Neural cell (in vitro differentiated cells): ENCODE results near the gene CCDC86. TPM values are rescaled to one million over a fixed set of nuclear protein-coding genes. Genes with fewer than 3 reads are reported as not detected.

Source experiments
- H2AFZ ChIP-seq: fragments of 200-600, 300-800 bp; sonication (generic), shearing (Covaris generic); 2 replicates; pipeline ENCODE4 v1.6.0; 2014; ENCODE audit warnings: low read depth, mild to moderate bottlenecking, antibody characterized with exemption, low read length, moderate library complexity
- H3F3A ChIP-seq: fragments of 200-600 bp; shearing (Covaris generic); 2 replicates; pipeline ENCODE4 v1.6.1; 2016; ENCODE audit warnings: mild to moderate bottlenecking, moderate library complexity, mixed read lengths, antibody characterized with exemption, low read length; ENCODE audit not compliant: insufficient read depth, poor library complexity, severe bottlenecking
- H3K27ac ChIP-seq: fragments of 200-600, 300-800 bp; sonication (generic), shearing (Covaris generic); 2 replicates; pipeline ENCODE4 v1.5.1; 2014; ENCODE audit warnings: mild to moderate bottlenecking, low read length, moderate library complexity
- H3K27me3 ChIP-seq: fragments of 300-800, 200-600 bp; sonication (generic), shearing (Covaris generic); 2 replicates; pipeline ENCODE4 v1.6.0; 2014; ENCODE audit warnings: mild to moderate bottlenecking, low read depth, low read length, moderate library complexity; ENCODE audit not compliant: insufficient read depth
- H3K36me3 ChIP-seq: fragments of 300-800, 200-600 bp; sonication (generic), shearing (Covaris generic); 2 replicates; pipeline ENCODE4 v1.5.1; 2014; ENCODE audit warnings: mild to moderate bottlenecking, antibody characterized with exemption, low read length, moderate library complexity; ENCODE audit not compliant: insufficient read depth
- H3K4me2 ChIP-seq: fragments of 300-800, 200-600 bp; sonication (generic), shearing (Covaris generic); 2 replicates; pipeline ENCODE4 v1.6.0; 2014; ENCODE audit warnings: mild to moderate bottlenecking, low read length
- H3K4me3 ChIP-seq: fragments of 300-800, 200-600 bp; sonication (generic), shearing (Covaris generic); 2 replicates; pipeline ENCODE4 v1.5.1; 2014; ENCODE audit warnings: mild to moderate bottlenecking, low read length, moderate library complexity
- H3K79me2 ChIP-seq: fragments of 200-600 bp; shearing (Covaris generic); replicated peaks from 2 replicates; pipeline ENCODE4 v1.6.0; 2014; ENCODE audit warnings: mild to moderate bottlenecking, low read length, moderate library complexity; ENCODE audit not compliant: insufficient read depth
- H3K9ac ChIP-seq: fragments of 300-800, 200-600 bp; sonication (generic), shearing (Covaris generic); 2 replicates; pipeline ENCODE4 v1.6.1; 2016; ENCODE audit warnings: mild to moderate bottlenecking, low read length, mixed read lengths
- H3K9me2 ChIP-seq: fragments of 200-600 bp; shearing (Covaris generic); 2 replicates; pipeline ENCODE4 v1.6.1; 2016; ENCODE audit warnings: mild to moderate bottlenecking, low read length, mixed read lengths; ENCODE audit not compliant: insufficient read depth
- H3K9me3 ChIP-seq: fragments of 200-600, 300-800 bp; sonication (generic), shearing (Covaris generic); 2 replicates; pipeline ENCODE4 v1.6.1; 2016; ENCODE audit warnings: mild to moderate bottlenecking, mixed run types, low read length, moderate library complexity, mixed read lengths
- H4K20me1 ChIP-seq: fragments of 200-600 bp; shearing (Covaris generic); 2 replicates; pipeline ENCODE4 v1.6.1; 2016; ENCODE audit warnings: mild to moderate bottlenecking, mixed run types; ENCODE audit not compliant: insufficient read depth
- EP300 ChIP-seq: fragments of 450-650 bp; conservative IDR thresholded peaks from 2 replicates; pipeline ENCODE4 v1.6.1; 2014; ENCODE audit warnings: antibody characterized with exemption, mild to moderate bottlenecking, moderate library complexity; ENCODE audit not compliant: poor library complexity, severe bottlenecking
- EZH2 ChIP-seq: fragments of 200-600, 300-800 bp; shearing (Covaris generic), sonication (generic); IDR thresholded peaks from 2 replicates; pipeline ENCODE4 v1.6.1; 2014; ENCODE audit warnings: antibody characterized with exemption, low read length, borderline replicate concordance, mild to moderate bottlenecking; ENCODE audit not compliant: insufficient read depth, poor library complexity, severe bottlenecking
- MXI1 ChIP-seq: fragments of 450-650 bp; conservative IDR thresholded peaks from 2 replicates; pipeline ENCODE4 v1.6.1; 2014; ENCODE audit warnings: antibody characterized with exemption, mild to moderate bottlenecking; ENCODE audit not compliant: poor library complexity, severe bottlenecking
- POLR2AphosphoS5 ChIP-seq: IDR thresholded peaks from 2 replicates; pipeline ENCODE4 v1.6.1; 2012
- RAD21 ChIP-seq: fragments of 450-650 bp; conservative IDR thresholded peaks from 2 replicates; pipeline ENCODE4 v1.6.1; 2014; ENCODE audit warnings: antibody characterized with exemption, mild to moderate bottlenecking, moderate library complexity
- SMC3 ChIP-seq: fragments of 450-650 bp; conservative IDR thresholded peaks from 2 replicates; pipeline ENCODE4 v1.6.1; 2014; ENCODE audit warnings: antibody characterized with exemption, mild to moderate bottlenecking, moderate library complexity; ENCODE audit not compliant: poor library complexity
- TAF1 ChIP-seq: IDR thresholded peaks from 2 replicates; pipeline ENCODE4 v1.6.1; 2012; ENCODE audit warnings: low read depth
- polyA plus RNA-seq: library from polyadenylated mRNA; depleted of rRNA; stranded (reverse); fragments of >200 nt; gene quantifications from 2 replicates; pipeline ENCODE4 v1.2.3, GENCODE V29; 2014
- TF ChIP-seq, protein P1 (sequence below): IDR thresholded peaks from 2 replicates; pipeline ENCODE4 v1.6.1; 2012; ENCODE audit warnings: borderline replicate concordance
- TF ChIP-seq, protein P2 (sequence below): fragments of 450-650 bp; IDR thresholded peaks from 2 replicates; pipeline ENCODE4 v1.5.1; 2014; ENCODE audit warnings: antibody characterized with exemption, mild to moderate bottlenecking, moderate library complexity; ENCODE audit not compliant: poor library complexity, severe bottlenecking

Gene CCDC86
- polyA plus RNA-seq, 1 donor from 2014 or later = 0.16 TPM

GRCh38 chr11:60857378-60858232 lies 15.7 kb downstream of the CCDC86 start:
- H4K20me1 ChIP-seq = no peaks in the 10 kb centered on the region
- no peaks in the 10 kb centered on the region for H3K36me3 ChIP-seq
- no peak overlapping the region for H3K9ac ChIP-seq
- no peaks in the 10 kb centered on the region for H3K79me2 ChIP-seq
- no peak overlapping the region for H3K27ac ChIP-seq
- no peak overlapping the region for H3K4me2 ChIP-seq
- TF ChIP-seq, protein P1, sequence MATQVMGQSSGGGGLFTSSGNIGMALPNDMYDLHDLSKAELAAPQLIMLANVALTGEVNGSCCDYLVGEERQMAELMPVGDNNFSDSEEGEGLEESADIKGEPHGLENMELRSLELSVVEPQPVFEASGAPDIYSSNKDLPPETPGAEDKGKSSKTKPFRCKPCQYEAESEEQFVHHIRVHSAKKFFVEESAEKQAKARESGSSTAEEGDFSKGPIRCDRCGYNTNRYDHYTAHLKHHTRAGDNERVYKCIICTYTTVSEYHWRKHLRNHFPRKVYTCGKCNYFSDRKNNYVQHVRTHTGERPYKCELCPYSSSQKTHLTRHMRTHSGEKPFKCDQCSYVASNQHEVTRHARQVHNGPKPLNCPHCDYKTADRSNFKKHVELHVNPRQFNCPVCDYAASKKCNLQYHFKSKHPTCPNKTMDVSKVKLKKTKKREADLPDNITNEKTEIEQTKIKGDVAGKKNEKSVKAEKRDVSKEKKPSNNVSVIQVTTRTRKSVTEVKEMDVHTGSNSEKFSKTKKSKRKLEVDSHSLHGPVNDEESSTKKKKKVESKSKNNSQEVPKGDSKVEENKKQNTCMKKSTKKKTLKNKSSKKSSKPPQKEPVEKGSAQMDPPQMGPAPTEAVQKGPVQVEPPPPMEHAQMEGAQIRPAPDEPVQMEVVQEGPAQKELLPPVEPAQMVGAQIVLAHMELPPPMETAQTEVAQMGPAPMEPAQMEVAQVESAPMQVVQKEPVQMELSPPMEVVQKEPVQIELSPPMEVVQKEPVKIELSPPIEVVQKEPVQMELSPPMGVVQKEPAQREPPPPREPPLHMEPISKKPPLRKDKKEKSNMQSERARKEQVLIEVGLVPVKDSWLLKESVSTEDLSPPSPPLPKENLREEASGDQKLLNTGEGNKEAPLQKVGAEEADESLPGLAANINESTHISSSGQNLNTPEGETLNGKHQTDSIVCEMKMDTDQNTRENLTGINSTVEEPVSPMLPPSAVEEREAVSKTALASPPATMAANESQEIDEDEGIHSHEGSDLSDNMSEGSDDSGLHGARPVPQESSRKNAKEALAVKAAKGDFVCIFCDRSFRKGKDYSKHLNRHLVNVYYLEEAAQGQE = no peak
- TF ChIP-seq, protein P2, sequence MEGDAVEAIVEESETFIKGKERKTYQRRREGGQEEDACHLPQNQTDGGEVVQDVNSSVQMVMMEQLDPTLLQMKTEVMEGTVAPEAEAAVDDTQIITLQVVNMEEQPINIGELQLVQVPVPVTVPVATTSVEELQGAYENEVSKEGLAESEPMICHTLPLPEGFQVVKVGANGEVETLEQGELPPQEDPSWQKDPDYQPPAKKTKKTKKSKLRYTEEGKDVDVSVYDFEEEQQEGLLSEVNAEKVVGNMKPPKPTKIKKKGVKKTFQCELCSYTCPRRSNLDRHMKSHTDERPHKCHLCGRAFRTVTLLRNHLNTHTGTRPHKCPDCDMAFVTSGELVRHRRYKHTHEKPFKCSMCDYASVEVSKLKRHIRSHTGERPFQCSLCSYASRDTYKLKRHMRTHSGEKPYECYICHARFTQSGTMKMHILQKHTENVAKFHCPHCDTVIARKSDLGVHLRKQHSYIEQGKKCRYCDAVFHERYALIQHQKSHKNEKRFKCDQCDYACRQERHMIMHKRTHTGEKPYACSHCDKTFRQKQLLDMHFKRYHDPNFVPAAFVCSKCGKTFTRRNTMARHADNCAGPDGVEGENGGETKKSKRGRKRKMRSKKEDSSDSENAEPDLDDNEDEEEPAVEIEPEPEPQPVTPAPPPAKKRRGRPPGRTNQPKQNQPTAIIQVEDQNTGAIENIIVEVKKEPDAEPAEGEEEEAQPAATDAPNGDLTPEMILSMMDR = no peak
- TF ChIP-seq TAF1 (no peak), MXI1 (no peak), POLR2AphosphoS5 (no peak), EP300 (no peak), RAD21 (no peak), SMC3 (no peak), EZH2 (no peak)
- no peak overlapping the region for H2AFZ ChIP-seq
- H3K4me3 ChIP-seq = no peak overlapping the region
- H3K9me3 ChIP-seq = no peaks in the 10 kb centered on the region
- no peaks in the 10 kb centered on the region for H3K9me2 ChIP-seq
- H3F3A ChIP-seq = no peaks in the 10 kb centered on the region
- no peaks in the 10 kb centered on the region for H3K27me3 ChIP-seq

- no peak for TF ChIP-seq EZH2
- no peak for TF ChIP-seq SMC3
- TF ChIP-seq MXI1 = no peak
- TF ChIP-seq RAD21 = no peak
- no peak for TF ChIP-seq POLR2AphosphoS5
- TF ChIP-seq, protein P2 = no peak
- TF ChIP-seq TAF1 = no peak
- TF ChIP-seq EP300 = no peak
- TF ChIP-seq, protein P1 = no peak
- Histone ChIP-seq H3K4me3 (no peak overlapping the region), H3K27ac (no peak overlapping the region), H3K9ac (no peak overlapping the region), H3K27me3 (no peaks in the 10 kb centered on the region), H3K4me2 (no peak overlapping the region), H3K9me3 (no peaks in the 10 kb centered on the region), H2AFZ (no peak overlapping the region), H4K20me1 (no peaks in the 10 kb centered on the region), H3K9me2 (no peaks in the 10 kb centered on the region), H3K36me3 (no peaks in the 10 kb centered on the region), H3F3A (no peaks in the 10 kb centered on the region), H3K79me2 (no peaks in the 10 kb centered on the region)
Observed at GRCh38 chr11:60858236-60858635, 16.3 kb downstream of the CCDC86 start.
